Fibroblast of skin of left quadriceps (primary cell): ENCODE measurements around the gene ZCCHC8.
A peak's percentile ranks its signal among the peaks of the same experiment; 100 is the strongest.
"Not testable (repeated sequence)": the region's sequence is repeated elsewhere in the genome, so short reads cannot be mapped to it uniquely, and the experiment has no call there.

ENCODE experiments used
- DNase-seq, 2 experiments: peaks; one replicate each; pipeline ENCODE4 v3.0.0-alpha.2; 2013; ENCODE audit warnings: low read depth in 2 of 2

The ZCCHC8 gene

DNA sequence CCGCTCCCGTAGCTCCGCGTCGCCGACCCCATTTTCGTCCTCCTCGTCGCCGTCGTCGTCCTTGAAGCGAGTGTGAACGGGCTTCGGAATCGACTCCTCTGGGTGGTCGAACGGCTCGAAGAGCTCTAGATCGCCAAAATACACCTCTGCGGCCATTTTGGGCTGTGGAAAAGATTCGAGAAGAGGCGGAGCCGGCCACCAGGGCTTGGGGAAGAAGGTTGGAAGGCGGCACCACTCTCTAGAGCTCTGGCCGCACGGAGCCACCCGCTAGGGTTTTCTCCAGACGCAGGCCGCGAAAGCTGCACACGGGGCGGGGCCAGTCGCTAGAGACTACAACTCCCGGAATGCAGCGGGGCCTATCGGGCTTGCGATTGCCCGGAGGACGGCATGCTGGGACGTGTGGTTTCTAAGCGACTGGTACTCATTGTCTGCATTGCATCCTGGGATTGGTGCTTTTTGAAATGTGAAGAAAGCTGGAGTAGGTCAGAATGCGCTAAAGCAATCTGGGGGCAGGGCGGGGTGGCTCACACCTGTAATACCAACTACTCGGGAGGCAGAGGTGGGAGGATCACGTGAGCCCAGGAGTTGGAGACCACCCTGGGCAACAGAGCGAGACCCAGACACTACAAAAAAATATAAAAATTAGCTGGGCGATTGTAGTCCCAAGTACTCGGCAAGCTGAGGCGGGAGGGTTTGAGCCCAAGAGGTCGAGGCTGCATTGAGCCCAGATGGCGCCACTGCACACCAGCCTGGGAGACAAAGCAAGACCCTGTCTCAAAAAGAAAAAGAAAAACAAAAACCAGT is at the start of gene ZCCHC8:
ZCCHC8 (minus strand) TSS at position 248 of the 804 bp plus-strand sequence; CDS start at position 156, 92 bp downstream.
- peak; percentile 94 for DNase-seq

DNA sequence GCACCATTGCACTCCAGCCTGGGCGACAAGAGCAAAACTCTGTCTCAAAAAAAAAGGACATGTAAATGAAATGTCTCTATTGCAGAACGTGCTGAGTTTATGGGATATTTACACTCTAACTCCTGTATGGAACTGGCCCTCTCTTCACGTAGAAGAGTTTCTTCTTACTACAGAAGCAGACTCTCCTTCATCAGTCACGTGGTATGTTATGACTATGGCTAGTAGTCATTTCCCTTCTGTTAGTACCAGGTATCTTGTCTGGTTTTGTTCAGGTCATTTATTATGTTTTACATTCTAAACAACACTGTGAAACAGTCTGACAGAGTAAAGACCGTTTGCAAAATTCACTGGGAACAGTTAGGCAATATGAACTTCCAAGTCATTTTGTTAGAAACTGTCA is 46.6 kb upstream of the ZCCHC8 start:
- no peak for DNase-seq

DNA sequence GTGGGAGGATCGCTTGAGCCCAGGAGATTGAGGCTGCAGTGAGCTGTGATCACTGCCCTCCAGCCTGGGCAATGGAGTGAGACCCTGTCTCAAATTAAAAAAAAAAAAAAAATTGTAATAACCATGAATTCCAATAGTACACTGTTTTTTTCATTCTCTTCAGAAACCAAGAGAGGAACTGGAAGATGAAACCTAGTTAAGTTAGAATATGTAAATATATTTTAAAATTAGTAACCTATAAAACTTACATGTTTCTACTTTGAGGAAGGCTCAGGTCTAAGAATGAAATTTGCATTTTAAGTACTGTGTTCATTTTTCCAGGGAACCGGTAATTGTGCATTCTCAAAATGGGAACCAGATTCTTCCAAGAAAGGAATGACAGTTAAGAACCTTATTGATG is 45.1 kb upstream of the ZCCHC8 start:
- DNase-seq = no peak

DNA sequence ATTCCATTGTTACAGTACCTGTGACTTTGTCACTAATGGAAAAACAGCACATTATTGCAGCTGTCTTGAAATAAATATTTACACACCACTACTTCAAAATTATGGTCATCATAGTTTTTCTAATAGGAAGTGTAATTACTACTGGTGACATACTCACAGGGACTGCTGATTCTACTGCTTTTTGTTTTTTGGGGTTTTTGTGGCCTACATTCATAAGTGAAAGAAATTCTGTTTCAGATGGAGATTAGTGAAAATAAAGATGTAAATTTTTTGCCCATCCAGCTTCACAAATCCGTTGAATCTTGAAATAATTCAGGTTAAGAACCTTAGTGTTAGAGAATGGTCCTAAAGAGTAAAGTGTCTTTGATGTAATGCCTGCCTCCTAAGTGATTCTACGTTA is 43.8 kb upstream of the ZCCHC8 start:
- DNase-seq = no peak

DNA sequence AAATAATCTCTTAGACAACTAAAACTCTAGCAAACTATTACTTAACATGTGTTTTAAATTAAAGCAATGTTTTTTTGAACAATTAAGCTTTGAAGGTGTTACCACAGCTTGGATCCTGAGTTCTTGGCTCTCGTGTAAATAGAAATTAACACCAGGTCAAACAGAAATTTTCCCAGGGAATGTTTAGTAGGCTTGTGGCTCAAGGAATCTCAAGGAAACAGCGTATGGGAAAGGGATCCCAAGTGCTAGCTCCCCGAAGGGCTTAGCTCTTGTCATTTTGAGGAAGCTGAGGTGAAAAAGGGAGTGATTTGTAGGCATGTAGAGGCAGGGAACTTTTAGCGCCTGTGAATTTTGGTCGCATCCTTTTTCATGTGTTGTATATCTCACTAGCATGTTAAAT is 37.8 kb upstream of the ZCCHC8 start:
- DNase-seq = no peak

DNA sequence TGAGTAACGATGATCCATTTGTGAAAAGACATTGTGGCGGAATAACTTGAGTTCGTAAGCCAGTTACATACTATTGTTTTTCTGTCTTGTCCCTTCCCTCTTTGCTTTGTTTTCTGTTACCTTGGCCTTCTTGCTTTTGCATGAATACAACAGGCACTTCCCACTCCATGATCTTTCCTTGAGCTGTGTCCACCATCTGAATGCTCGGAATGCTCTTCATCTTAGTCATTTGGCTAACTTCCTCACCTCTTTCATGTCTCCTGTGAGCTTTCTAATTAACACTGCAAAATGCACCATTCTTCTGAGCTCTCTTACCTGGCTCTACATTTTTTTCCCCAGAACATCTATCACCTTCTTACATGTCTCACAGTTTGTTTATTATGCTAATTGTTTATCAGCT is 36.3 kb upstream of the ZCCHC8 start:
- DNase-seq = no peak

DNA sequence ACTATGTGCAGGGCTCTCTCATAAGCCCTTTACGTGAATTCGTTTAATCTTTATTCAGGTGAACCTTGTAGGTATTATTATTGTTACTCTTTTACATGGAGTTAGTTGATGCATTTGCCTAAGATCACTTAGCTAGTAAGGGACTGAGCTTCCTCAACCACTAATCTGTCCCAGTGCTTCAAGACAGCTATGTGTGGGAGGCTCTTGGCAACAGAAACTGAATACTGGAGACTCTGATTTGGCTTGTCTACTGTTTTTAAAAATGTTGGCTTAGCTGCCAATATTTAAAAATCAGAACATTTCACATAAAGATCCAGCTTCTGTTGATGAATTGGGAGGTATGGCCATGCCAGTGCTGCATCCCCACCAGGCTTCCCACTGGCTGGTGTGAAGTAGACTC is 33.1 kb upstream of the ZCCHC8 start:
- no peak for DNase-seq

DNA sequence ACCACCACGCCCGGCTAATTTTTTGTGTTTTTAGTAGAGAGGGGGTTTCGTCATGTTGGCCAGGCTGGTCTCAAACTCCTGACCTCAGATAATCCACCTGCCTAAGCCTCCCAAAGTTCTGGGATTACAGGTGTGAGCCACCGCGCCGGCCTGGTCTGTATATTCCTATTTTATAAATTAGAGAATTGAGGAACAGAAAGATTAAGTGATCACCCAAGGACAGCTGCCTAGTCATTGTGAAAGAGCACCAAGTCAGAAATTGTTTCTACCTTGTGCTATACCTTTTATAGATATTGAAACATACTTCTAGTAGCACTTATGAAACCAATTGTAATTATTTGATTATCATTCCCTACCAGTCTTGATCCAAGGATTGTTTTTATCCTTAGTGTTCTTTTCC is 28.3 kb upstream of the ZCCHC8 start:
- no peak for DNase-seq

DNA sequence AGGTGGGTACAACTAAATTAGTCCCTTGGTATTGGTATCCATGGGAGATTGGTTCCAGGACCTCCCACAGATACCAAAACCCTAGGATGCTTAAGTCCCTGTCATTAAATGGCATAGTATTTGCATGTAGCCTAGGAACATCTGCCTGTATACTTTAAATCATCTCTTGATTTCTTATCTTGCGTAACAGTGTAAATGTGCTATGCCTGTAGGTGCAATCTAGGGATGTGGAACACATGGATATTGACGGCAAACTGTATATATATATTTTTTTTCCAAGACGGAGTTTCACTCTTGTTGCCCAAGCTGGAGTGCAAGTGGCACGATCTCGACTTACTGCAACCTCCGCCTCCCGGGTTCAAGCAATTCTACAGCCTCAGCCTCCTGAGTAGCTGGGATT is 27.9 kb upstream of the ZCCHC8 start:
- DNase-seq = no peak

DNA sequence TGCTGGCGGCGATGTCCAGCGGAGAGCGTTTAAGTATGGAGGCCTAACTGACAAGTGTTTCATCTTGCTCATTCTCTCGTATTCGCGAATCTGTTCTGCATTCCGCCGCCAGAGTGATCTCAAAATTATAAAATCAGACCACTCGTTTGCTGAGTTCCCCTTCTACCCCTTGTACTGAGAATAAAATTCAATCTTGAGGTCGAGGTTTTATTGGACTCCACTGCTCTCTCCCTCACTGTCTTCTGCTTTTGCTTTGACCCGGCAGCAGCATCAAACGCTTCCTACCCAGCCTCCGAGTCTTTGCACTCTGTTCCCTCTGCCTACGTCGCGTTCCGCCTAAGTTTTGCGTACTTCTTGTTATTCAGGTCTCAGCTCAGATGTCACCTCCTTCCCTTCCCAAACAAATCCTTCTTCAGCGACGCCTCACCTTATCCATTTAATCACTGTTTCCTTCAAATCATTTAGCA is 26.8 kb upstream of the ZCCHC8 start:
- no peak for DNase-seq

DNA sequence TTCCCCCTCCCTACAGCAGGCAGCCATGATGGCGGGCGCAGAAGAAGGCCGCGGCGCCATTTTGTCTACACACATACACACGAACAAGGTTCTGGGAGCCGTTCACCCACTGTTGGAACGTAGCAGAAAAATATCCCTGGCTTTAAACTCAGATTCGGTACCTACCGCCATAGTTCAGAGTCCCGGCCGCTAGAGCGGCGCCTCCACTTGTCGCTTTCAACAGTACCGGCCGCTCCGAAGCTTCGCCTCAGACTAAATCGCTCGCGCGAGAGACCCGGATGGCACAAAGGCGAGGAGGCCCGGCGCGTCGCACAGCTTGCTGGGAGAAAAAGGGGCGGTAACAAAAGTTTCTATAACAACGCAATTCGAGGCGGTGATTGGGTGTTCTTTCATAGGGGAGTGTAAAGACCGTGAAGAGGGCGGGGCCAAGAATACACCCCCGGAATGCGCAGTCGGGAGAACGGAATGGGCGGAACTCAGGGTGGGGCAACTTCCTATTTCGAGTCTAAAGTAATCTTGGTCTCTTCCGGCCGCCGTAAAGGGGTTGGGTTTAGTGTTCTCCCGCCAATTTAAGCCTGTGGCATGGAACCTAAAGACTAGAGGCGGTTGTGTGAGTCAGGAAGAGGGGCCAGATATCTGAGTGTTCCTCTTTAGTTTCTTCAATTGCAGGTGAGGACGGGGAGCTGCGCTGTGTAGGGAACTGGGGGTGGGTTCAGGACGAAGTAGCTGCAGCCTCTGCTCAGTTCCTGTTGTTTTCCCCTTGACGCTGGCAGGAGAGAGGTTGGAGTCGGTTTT is 26.1 kb upstream of the ZCCHC8 start, which contains the start of the genes KNTC1 and RSRC2:
KNTC1 (plus strand) TSS at position 567 of the 795 bp plus-strand sequence. CDS start 2,815 bp downstream, outside the sequence.
RSRC2 (minus strand) TSS at position 254 of the 795 bp plus-strand sequence; CDS start at position 171, 83 bp downstream.
- DNase-seq = peak; percentile 100

DNA sequence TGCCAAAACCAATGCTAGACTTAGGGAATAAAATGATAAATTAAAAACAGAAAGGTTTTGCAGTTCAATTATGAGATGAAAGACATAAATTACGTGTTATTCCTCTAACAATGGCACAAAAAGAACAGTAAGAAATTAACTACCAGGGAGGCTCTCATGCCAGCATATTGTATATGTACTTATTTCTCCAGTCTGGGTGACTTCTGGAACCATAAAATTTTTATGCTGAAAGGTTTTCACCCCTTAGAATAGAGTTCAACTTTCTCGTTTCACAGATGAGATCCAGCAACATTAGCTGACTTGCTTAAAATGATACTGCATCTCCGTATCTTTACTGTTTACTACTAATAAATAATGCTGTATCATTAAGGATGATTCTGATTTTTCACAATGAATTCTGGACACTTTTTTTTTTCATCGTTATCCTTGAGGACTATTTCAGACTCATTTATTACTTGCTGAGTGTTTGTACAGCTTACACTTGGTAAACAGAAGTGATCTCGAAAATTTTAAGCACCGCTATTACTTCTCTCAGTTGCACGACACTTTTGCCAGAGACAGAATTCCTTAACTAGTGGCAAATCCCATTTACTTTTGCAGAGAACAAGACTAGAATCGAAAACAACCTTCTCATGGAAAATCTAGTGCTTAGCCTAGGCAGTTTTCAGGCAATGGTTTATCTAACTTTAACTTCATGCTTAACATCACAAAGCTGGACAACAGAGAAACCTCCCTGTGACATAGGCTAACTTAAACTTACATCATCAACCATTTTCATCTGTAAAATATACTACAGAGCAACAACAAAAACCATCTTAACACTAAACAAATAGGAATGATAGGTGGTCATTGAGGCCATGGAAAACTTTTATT is 23.4 kb upstream of the ZCCHC8 start:
- DNase-seq = no peak

DNA sequence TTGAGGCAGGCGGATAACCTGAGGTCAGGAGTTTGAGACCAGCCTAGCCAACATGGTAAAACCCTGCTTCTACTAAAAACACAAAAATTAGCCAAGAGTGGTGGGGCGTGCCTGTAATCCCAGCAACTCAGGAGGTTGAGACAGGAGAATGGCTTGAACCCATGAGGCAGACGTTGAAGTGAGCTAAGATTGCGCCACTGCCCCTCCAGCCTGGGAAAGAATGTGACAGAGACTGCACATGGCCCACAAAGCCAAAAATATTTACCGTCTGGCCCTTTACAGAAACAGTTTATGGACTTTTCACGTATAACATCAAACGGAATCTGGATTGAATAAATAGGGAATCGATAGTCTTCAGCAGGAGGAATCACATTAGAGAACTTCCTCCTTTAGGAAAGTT is 22.5 kb upstream of the ZCCHC8 start:
- no peak for DNase-seq

DNA sequence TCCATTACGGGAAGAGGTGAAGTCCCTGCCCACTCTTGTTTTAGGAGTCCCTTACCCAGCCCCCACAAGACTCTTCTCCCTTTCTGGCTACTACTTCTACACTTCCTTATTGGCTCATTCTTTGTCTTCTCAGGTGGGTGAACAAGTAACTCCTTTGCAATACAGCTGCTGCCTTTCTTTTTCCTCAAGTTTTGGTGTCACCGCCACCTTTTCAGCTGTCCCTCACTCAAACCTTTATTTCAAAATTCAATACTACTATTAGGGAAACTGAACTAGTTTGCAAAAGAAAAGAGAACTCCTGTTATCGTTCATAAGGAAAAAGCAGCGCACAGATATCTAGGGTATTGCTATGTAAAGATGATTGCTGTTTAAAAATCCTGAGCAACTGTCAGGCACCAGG is 19.9 kb upstream of the ZCCHC8 start:
- no peak for DNase-seq

DNA sequence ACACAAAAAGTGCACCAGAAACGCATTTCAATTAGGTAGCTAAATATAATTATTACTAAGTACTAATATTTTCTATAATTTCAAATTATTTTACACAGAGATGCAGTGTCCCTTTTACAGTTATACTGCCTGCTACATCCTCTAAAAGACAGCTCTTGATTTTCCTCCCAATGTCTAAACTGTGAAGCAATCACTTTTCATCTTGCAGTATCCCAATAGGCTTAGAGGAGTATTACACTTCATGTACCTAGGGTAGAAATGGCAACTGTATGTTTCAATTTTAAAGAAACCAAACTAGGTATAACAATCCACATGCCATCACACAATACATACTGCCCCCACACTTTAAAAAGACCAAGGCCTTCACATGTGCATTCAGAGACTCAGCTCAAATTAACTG is 18.7 kb upstream of the ZCCHC8 start:
- DNase-seq = no peak

DNA sequence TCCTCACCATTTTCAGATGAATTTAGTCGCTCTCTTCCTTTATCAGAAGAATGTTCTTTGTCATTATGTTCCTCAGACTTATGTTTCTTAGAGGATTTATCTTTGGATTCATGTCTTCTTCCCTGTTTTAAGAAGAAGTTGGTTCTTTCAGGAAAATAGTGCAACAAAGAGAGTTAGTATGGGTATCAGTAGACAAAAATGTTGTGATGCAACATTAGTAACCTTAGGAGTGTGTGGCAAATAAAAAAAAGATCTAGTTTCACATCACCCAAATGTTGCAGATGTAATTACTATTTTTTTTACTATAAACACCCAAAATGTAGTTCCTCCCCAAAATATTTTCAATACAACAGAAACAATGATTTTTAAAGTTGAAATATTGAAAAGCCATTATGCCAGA is 18.2 kb upstream of the ZCCHC8 start:
- DNase-seq = no peak

DNA sequence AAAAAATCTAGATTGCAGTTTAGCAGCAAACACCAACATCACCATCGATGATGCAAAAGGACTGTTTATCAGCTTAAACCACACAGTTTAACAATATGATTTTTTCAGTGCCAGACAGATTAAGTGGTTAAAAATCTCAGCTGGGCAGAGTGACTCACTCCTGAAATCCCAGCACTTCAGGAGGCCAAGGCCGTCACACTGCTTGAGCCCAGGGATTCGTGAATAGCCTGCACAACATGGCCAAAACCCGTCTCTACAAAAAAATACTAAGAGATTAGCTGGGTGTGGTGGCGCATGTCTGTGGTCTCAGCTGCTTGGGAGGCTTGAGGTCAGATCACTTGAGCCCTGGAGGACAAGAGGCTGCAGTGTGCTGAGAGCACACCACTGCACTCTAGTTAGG is 17.1 kb upstream of the ZCCHC8 start:
- no peak for DNase-seq

DNA sequence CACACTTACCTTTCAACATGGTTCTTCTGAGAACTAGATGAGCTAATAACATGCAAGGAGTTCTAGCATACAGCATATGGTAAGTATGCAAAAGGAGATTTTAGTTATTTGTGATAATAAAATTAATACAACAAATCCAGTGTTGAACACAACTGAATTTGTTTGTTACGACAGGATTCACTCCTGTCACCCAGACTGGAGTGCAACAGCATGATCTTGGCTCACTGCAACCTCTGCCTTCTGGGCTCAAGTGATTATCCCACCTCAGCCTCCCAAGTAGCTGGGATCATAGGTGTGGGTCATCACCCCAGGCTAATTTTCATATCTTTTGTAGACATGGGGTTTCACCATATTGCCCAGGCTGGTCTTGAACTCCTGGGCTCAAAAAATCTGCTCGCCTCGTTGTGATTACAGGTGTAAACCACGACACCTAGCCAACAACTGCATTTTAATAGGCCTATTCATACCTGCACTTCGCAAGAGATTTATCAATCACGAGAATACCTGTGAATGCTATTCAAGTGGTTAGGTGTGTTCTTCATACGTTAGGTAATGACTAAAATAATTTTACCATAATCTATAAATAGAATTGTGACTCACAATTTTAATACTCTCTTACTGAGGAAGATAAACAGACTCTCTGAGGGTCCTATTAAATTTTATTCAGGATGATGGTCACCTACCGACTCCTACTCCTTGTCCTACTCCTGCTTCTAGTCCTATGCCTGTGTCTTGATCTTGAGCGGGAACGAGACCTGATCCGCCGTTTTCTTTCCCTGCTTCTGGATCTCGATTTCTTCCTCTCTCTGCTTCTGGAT is 16.0 kb upstream of the ZCCHC8 start:
- no peak for DNase-seq

DNA sequence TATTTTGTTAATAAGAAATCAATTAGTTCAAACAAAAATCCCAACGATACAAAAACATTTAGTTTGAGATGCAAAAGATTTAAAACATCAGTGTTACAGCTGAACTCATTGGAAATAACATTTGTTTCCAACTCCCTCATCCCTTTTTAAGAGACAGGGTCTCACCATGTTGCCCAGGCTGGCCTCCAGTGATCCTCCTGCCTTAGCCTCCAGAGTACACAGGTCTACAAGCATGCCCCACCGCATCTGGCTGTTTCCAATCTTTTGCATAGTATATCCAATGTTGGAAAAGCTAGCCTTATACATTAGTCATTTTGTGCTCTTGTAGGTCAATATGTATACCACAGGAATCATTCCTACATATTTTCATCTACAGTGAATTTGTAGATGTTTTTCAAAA is 14.5 kb upstream of the ZCCHC8 start:
- no peak for DNase-seq

DNA sequence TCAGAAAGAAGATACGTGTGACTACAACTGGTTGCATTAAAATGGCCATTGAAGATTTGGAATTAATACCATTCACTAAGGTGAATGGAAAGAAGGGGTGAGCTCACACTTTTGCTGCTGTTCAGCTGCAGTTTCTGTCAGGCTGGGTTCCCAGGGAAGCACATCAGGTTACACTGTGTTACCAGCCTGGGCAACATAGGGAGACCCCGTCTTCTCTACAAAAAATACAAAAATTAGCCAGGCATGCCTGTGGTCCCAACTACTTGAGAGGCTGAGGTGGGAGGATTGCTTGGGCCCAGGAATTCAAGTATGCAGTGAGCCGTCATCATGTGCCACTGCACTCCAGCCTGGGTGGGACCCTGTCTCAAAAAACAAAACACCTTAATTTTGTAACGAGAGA is 12.9 kb upstream of the ZCCHC8 start:
- DNase-seq = no peak

DNA sequence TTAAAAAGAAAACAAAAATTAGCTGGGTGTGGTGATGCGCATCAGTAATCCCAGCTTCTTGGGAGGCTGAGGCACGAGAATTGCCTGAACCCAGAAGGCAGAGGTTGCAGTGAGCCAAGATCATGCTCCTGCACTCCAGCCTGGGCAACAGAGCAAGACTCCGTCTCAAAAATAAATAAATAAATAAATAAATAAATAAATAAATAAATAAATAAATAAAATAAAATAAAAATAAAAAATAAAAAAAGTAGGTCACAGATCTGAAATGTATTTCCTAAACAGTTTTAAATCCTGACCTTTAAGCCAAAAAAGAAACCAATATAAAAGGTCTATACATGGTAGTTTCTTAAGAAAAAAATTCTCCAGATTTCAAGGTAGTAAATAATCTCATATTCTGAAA is 12.3 kb upstream of the ZCCHC8 start:
- DNase-seq = not testable (repeated sequence)
